DMS79 (cell line): ENCODE results near the gene CCDC183.
"Not testable (repeated sequence)": the region's sequence is repeated elsewhere in the genome, so short reads cannot be mapped to it uniquely, and the experiment has no call there.

Experiments
- DNase-seq: peaks from one replicate; lab custom pipeline; 2025; lab: John Stamatoyannopoulos, UW

Gene CCDC183

DNA sequence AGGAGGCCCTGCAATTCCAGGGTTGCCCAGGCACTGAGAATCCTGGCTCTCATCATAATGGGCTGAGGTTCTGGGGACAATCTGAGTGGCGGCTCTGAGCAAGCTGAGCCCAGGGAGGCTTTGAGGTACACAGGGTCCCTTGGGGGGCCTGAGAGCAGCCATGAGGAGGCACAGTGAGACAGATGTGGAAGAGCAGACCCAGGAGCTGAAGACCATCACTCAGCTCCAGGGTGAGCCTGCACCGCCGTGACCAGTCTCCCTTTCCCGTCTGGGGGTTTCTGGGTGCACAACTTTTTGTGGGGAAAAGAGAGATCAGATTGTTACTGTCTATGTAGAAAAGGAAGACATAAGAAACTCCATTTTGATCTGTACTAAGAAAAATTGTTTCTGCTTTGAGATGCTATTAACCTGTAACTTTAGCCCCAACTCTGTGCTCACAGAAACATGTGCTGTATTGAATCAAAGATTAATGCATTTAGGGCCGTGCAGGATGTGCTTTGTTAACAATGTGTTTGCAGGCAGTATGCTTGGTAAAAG is at the start of gene CCDC183:
Gene CCDC183, plus strand, starts transcription at position 101 of the 537 bp plus-strand sequence. Its CDS starts 60 bp downstream, at position 161.
- DNase-seq = no peak

DNA sequence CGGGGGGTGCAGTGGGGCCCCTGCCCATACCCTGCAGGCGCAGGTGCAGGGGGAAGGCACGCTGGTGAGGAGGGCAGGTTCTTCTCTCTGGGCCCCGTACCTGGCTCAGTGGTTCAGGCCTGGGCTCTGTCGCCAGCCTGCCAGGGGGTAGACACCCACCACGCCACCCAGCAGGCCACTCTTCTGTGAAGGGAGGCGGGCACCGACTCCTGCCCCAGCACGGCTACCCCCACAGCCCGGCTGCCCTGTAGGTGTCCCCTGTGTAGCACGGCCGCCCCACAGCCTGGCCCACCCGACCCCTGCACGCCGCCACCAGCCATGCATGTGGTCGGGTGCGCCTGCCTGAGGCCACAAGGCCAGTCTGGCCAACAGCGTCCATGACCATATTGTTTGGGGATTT is 49.5 kb upstream of the CCDC183 start:
- DNase-seq = no peak

DNA sequence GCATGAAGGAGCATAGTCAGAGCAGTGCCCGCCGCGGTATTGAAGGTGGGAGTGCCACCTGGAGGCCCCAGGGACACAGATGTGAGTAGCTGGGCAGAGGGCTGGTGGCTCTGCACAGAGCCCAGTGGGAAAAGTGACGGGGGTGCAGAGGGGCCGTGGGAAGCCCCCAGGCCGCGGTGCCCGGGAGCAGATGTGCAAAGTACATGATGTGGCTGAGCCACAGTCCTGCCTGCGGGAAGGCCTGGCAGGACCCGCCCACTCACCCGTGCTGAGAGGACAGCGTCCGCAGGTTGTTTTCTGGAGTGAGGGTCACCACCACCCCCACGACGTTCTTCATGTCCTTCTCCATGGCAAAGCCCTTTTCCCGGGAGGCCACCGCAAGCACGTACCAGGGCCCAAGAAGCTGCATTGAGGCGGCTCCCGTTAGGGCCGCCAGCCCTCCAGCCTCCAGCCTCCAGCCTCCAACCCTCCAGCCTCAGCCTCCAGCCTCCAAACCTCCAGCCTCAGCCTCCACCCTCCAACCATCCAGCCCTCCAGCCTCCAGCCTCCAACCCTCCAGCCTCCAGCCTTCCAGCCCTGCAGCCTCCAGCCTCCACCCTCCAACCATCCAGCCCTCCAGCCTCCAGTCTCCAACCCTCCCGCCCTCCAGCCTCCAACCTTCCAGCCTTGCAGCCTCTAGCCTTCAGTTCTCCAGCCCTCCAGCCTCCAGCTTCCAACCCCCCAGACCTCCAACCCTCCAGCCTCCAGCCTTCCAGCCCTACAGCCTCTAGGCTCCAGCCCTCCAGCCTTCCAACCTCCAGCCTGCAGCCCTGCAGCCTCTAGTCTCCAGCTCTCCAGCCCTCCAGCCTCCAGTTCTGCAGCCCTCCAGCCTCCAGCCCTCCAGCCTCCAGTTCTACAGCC is 48.7 kb upstream of the CCDC183 start:
- DNase-seq = no peak

DNA sequence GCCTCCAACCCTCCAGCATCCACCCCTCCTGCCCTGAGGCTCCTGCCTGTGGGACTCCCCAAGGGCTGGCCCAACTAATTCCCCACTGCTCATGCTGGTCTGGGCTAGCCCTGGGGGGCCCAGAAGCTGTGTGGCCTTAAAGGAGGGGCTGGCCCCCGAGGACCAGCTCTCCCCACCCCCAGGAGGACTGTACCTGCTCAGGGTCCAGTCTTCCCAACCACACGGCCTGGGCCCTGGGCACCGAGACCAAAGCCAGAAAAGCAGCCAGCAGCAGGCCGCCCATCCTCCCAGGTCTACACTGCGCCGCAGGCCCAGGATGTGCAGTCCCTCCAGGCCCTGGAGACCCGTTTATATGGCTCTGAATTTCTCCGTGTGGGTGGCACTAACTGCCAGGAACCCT is 47.9 kb upstream of the CCDC183 start, which contains the start of gene LCN6:
Gene LCN6, minus strand, starts transcription at position 325 of the 400 bp plus-strand sequence. Its CDS starts 42 bp downstream, at position 283.
- DNase-seq = no peak

DNA sequence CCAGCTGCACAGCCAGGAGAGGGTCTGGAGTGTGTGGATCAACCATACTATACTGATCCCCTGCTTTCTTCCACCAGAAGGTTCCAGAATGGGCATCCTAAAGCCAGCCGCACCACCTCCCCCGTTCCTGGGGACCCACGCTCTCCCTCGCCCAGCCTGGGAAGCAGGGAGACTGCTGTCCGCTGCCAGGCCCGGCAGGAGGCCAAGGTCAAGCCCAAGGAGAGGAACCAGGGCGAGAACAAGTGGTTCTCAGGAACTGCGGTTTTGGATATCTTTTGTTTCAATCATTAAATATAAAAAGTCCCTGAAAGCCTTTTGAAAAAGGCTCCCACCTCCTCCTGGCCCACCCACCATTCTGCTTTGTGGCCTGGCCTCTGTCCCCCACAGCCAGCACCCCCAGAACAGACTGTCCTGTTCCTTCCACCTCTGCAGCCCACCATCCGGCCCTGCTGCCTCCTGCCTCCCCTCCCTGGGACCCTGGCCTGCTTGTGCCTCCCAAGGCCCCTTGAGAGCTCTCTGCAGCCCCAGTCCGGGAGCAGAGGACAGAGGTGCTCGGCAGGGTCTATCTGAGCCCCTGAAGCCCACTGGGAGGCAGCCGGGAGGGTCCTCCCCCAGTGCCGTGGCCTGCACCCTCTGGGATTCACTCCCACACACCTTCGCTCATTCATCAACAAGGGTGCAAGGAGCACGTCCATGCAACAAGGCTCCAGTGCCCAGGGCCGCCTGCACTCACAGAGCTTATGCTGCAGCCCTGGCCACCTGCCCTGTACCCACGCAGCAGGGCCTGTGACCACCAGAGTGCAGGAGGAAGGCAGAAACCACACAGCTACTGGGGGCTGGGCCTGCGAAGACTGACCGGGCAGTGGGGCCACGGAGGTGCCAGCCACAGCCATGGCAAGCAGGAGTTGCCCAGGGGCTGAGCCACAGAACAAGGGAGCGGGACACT is 47.2 kb upstream of the CCDC183 start:
- DNase-seq = no peak

DNA sequence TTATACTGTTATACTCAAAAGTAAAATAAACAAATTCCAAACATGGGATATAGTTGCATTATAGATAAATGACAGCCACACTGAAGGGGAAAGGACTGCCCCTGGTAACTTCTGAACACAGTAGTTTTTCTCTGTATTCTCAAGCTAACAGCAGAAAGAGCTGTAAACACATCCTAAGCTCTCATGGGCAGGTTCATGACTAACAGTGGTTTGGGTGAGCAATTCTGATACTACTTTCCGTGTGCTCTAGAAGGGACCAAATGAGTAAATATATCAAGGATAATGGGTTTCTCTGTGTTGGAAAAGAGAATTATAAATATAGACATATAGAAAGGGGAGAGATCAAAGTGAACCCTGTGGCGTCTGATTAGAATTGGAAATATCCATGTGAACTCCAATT is 45.6 kb upstream of the CCDC183 start:
- no peak for DNase-seq

DNA sequence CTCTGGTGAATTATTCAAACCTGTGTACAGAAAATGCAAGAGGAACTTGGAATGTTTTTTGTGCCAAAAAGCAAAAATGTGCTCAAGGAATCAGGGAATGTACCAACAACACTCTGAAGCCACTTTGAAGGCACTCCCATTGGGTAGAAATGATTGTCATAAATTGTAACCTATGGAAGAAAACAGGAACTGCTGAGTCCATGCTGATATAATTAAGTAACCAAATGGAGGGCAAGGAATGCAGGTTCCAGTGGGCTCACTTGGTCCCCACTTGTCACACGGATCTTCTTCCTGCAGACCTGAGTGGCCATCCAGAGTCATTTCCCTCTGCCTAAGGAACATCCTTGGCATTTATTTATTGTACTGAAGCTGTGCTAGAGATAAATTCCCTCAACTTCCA is 44.9 kb upstream of the CCDC183 start:
- DNase-seq = no peak

DNA sequence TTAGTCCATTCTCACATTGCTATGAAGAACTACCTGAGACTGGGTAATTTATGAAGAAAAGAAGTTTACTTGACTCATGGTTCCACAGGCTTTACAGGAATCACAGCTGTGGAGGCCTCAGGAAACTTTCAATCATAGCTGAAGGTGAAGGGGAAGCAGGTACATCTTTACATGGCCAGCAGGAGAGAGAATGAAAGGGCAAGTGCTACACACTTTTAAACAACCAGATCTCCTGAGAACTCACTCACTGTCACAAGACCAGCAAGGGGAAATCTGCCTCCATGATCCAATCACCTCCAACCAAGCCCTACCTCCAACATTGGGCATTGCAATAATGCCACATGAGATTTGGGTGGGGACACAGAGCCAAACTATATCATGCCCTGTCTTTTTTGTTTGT is 44.3 kb upstream of the CCDC183 start:
- DNase-seq = no peak

DNA sequence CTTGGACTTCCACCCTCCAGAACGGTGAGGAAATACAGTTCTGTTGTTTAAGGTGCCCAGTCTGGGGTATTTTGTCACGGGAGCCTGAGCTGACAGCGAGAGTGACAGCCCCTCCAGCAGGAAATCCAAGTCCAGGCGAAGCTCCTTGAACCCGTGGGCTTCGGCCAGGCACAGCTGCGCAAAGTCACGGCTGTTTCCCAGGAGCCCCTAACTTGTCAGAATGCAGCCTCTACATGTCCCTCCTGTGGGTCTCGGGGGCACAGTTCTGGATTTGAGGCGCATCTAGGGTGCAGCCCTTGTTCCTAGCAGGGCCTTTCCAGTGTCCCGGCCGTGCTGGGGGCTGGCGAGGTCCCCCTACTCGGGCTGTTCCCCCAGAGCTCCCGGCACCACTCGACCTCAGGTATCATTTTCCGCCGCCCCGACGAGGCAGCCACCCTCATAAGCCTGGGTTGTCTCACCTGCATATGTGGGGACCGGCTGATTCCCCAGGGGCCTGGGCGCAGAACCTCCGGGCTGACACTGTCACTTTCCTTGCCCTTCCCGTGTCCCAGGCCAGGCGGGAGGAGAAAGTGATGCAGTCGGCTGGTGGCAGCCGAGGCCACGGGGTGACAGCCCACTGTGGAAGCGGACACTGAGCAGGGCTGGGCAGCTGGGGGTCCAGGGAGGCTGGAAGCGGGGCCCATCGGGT is 42.6 kb upstream of the CCDC183 start:
- no peak for DNase-seq

DNA sequence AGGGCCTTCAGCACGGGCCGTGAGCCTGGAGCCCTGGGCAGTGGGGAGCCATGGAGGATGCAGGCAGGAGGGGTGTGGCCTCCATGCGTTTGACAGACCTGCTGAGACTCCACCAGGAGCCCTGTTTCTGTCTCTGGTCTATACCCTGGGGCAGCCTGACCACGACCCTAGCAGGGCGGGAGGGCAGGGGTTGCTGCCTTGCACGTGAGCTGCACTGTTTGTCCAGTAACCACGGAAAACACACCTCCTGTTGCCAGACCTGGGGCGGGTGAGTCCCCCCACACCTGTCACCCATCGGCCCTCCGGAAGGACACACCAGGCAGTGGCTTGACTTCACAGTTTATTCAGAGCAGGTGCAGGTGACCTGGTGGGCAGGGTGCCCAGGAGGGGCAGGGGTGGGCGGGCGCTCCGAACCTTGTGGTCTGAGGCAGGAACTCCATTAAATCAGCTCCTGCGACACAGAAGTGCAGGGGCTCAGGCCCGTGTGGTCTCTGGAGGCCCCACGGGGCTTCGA is 42.0 kb upstream of the CCDC183 start:
- no peak for DNase-seq

DNA sequence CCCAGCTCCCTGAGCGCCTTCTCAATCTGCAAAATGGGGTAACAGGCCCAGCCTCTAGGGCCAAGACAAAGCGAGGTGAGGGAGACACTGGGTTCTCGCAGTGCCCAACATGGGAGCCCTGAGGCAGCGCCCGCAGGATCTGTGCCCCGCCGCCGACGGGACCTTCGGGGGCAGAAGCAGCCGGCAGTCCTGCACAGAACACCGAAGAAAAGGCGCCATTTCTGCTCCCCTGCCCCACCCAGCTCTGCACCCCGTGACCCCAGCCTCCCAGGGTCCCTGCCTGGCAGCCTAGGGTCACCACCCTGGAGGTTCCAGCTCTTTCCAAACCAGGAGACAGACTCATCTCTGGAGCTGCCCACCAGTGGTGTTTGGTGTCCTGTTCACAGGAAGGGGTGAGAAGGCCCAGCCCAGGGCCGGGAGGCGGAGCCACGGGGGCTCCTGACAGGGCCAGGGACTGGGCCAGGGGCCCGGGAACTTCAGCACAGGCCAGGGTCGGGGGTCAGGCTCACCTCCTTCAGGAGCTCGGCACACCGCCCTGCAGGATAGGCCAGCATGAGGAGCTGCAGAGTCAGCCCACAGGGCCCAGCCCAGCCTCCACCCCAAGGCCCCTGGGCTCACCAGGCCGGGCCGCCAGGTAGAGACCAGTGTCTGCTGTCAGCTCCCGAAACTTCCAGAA is 41.4 kb upstream of the CCDC183 start:
- no peak for DNase-seq

DNA sequence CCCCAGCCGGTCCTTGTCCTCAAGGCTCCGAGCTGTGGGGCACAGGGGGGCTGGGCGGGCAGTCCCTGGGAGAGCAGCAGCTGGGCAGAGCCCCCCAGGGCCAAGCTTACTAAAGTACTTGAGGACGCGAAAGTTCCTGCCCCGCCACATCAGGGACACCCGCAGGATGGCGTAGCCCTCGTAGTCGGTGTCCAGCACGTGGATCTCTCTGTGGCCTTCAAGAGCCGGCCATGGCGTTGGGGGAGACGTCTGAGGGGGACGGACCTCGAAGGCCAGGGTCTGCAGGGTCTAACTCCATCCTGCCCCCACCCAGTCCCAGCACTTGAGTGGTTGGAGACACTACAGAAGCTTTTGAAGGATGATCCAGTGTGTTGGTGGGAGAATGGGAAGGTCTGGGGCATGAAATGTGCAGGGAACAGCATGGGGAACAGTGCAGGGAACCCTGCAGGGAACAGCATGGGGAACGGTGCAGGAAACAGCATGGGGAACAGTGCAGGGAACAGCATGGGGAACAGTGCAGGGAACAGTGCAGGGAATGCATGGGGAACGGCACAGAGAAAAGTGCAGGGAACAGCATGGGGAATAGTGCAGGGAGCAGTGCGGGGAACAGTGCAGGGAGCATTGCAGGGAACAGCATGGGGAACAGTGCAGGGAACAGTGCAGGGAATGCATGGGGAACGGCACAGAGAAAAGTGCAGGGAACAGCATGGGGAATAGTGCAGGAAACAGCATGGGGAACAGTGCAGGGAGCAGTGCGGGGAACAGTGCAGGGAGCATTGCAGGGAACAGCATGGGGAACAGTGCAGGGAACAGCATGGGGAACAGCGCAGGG is 40.6 kb upstream of the CCDC183 start:
- DNase-seq = not testable (repeated sequence)

DNA sequence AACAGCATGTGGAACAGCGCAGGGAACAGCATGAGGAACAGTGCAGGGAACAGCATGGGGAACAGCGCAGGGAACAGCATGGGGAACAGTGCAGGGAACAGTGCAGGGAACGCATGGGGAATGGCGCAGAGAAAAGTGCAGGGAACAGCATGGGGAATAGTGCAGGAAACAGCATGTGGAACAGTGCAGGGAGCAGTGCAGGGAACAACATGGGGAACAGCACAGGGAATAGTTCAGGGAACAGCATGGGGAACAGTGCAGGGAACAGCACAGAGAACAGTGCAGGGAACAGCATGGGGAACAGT is 40.1 kb upstream of the CCDC183 start:
- DNase-seq = no peak

DNA sequence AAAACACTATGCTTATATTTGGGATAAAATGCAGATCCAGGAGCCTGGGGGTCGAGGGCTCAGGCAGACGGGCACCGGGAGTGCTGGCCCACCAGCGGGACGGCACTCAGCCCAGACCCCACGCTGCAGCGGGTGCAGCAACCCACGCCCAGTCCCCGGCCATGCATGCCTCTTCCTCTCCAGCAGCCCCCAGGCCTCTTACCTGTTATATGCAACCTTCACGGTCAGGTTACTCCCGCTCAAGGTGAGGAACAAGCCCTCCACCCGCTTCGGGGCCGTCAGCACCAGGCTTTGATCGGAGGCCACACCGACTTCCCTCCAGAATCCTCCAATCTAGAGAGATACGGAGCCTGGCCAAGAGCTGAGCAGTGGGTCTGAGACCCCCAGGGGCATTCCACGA is 39.3 kb upstream of the CCDC183 start:
- no peak for DNase-seq

DNA sequence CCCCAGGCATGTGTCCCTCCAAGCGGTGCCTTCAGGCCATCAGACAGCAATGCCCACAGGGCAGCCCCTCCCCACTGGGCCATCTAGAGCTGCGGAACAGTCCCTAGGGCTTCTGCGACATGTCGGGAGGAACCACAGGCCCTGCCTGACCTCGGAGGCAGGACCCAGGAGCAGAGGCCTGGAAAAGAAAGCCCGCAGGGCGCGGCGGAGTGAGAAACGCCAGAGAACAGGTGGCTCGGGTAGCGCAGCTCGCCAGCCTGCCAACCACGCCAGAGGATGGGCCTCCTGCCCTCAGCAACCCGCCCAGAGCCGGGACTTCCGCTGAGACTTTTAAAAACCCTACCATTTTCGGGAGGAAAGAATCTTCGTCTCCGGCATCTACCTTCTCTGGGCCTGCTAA is 38.8 kb upstream of the CCDC183 start:
- DNase-seq = no peak

DNA sequence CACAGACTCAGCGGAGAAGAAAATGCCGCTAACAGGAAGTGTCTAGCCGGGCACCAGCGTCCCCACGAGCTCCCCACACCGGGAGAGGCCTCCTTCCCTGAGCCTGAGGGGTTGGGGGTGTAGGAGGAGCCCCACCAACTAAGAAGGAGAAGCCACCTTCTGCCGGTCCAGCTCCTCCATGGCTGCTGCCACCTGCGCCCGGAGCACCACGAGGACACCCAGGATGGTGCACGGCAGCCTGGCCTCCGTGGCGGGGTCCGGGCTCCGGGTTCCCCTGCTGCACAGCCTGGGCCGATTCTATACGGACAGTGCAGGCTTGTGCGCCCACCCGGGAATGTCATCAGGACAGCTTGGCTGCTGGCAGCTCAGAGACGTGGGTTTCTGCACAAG is 38.4 kb upstream of the CCDC183 start:
- DNase-seq = no peak

DNA sequence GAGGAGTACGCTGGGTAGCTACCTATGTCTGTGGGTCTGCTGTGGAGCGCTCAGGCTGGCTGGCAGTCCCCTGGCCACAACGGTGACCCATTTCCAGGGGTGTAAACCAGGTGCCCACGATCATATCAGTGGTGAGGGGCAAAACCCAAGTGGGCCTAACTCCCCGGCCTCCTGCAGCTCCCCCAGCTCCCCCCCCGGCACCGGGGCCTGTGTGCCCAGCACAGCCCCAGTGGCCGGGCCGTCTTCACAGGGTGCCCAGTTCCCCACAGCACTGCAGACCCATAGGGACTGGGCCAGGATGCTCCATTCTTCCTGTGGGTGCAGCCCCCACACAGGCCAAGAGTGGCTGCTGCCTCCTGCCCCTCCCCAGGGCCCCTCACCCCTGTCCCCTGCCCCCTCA is 37.1 kb upstream of the CCDC183 start:
- no peak for DNase-seq

DNA sequence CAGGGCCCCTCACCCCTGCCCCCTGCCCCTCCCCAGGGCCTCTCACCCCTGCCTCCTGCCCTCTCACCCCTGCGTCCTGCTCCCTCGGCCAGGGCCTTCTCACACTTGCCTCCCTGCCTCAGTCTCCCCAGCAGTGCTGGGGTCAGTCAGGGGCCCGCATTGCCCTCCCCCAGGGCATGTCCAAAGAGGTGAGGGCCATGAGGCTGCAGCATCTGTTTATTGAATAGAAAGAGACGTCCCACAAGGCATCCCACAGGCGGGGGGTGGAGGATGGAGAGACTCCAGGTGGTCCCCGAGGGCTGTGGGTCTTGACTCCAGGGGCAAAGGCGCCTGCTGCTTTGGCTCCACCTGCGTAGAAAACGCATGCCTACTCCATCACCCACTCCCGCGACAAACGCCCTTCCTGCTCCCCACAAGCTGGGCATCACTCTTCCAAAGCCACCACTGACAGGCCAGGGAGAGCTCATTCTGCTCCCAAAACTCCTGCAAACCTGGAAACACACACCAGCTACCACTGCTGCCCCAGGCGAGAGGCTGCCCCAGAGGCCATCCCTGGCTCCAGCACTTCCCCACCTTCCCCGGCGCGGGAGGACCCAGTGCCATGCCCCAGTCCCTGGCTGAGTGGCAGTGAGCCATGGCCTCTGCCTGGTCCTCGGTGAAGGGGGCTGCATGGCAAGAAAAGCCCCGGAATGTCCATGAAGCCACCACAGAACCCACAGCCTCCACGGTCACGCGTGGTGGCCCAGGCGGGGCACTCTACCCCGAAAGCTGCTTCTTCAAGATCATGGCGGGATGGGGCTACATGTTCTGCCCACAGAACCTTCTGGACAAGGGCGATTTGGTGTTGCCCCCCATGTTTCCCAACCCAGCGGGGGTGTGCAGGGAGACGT is 36.5 kb upstream of the CCDC183 start:
- no peak for DNase-seq

DNA sequence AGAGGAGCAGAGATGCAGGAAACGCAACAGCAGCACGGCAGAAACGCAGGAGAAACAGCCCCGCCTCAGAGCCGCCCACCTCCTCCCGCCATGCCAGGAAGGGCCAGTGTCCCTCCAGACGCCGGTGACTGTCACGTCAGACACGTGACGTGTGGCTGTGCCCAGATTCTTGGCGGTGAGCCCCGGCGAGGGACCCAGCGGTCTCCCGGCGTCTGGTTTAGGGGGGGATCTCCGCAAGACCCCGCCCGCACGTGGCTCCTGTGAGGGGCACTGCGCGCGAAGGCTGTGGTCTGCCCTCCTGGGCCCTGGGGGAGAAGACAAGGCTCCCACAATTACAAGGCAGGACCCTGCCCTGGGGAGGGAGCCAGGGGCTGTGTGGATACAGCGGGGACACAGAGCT is 35.7 kb upstream of the CCDC183 start:
- DNase-seq = no peak
